Spleen (tissue), 7 donors: ENCODE data around the gene KCNG2.

ENCODE experiments used
- POLR2A ChIP-seq, 3 donors: fragments of 450-650 bp; IDR thresholded peaks; one replicate each; pipeline ENCODE4 v1.5.1; 2017; ENCODE audit warnings: antibody characterized with exemption in 3 of 3, mild to moderate bottlenecking in 1 of 3
- POLR2AphosphoS5 ChIP-seq, 3 donors: sonication (generic); formaldehyde crosslinking; IDR thresholded peaks; one replicate each; pipeline ENCODE4 v1.5.1; 2017; ENCODE audit warnings: antibody characterized with exemption in 3 of 3
- TF ChIP-seq, protein P1 (sequence below), 11 experiments: fragments of 200-600 bp in 7 of 11; fragments of 450-650 bp in 4 of 11; sonication (generic) in 4 of 11; IDR thresholded peaks in 8 of 11; conservative IDR thresholded peaks in 3 of 11; 1 replicate in 7 of 11; 2 replicates in 4 of 11; pipeline versions ENCODE4 v1.4.0 to v1.8.0; 2016 to 2021; ENCODE audit warnings: antibody characterized with exemption in 11 of 11, inconsistent platforms in 4 of 11, mild to moderate bottlenecking in 1 of 11
- donor health status: DM: no; HTN: no; CAD: no; lungs with moderate emphysema.
- donor health status: DM: no; HTN: no; CAD: no.
- donor health status: DM: no; HTN: no; CAD: no.

DNA sequence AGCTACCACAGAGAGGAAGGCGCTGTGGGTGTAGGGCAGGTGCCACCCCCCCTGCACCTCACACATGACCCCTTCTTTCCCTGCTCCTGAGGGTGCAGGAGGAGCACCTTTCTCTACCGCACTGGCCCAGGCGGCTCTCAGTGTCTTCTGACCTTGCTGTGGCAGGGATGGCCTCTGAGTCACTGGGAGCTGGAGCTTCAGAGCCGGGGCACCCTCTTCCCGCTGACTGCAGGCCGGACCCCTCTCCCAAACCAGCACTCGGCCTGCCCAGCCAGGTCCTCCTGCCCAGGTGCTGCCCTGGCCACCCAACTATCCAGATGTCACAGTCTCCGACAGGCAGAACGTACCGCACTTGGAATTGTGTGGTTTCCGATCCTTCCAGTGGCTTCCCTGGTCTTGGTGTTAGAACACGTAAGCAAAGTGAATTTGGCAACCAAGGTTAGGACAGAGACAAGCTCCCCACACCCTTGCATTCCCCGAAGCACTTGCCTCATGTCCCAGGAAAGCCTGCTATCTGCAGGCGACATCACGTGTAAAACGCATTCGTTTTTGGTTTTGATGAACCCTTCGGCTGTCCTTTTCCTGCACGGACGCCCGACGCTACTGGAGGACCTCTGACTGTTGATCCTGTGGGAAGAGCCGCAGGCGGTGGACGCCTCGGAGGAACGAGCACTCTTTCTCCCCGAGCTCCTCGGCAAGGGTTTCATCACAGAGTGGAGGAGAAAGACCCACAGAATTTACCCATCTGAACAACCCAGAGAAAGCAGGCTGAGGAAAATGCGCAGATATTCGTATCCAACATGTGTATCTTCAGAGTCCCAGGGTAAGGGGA, 24.7 kb upstream of the KCNG2 start:
- TF ChIP-seq, protein P1, sequence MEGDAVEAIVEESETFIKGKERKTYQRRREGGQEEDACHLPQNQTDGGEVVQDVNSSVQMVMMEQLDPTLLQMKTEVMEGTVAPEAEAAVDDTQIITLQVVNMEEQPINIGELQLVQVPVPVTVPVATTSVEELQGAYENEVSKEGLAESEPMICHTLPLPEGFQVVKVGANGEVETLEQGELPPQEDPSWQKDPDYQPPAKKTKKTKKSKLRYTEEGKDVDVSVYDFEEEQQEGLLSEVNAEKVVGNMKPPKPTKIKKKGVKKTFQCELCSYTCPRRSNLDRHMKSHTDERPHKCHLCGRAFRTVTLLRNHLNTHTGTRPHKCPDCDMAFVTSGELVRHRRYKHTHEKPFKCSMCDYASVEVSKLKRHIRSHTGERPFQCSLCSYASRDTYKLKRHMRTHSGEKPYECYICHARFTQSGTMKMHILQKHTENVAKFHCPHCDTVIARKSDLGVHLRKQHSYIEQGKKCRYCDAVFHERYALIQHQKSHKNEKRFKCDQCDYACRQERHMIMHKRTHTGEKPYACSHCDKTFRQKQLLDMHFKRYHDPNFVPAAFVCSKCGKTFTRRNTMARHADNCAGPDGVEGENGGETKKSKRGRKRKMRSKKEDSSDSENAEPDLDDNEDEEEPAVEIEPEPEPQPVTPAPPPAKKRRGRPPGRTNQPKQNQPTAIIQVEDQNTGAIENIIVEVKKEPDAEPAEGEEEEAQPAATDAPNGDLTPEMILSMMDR (IDR thresholded peaks at IDR 0.05 in 8 of 11, conservative IDR thresholded peaks at IDR 0.05 in 3 of 11), result no peak
- no peak for TF ChIP-seq POLR2AphosphoS5 (IDR thresholded peaks at IDR 0.05)
- no peak for TF ChIP-seq POLR2A (IDR thresholded peaks at IDR 0.05)
